Measurements from ENCODE around the gene IGFL4. TPM values are rescaled to one million over a fixed set of nuclear protein-coding genes. Genes with fewer than 3 reads are reported as not detected.
"Not testable (repeated sequence)": the region's sequence is repeated elsewhere in the genome, so short reads cannot be mapped to it uniquely, and the experiment has no call there.

Gene IGFL4
- total RNA-seq = not detected
- total RNA-seq = 0 reads per million in 2 donors

DNA sequence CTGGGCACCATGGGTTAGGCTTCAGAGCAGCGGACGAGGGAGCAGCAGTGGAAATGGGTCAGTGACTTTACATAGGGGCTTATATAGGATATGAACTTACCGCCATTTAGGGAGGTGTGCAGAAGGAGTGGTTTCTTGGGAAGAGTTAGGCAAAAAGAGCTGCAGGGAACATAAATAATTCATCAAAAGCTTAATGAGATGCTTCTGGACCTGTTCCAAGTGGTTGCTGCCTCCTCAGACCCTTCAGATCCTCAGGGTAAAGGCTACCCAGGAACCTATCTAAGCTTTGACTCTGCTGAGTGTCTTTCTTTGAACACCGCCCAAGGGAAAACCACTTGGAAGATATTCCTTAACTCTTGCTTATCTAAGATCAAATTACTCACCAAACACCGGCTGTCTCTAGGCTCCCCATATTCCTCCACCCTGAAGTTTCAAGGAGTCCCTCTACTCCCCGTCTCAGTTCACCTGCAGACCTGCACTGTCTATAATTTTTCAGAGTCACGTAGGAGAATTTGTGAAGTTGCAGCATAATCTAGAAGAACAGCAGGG lies at the start of gene IGFL4:
TSS of gene IGFL4 (minus strand) at position 51 of the 549 bp plus-strand sequence. CDS start at position 11, 40 bp downstream.
- Mint-ChIP-seq H3K4me1 (no peaks in the 10 kb centered on the region), H3K27ac (no peak within 1 kb of the TSS), H3K27me3 (peaks cover 69% of the 10 kb centered on the region), H3K36me3 (ENCODE audit: low read depth) (peaks cover 2% of the 10 kb centered on the region), H3K4me3 (no peak within 1 kb of the TSS)
- no peaks in the 10 kb centered on the region for H3K9me3 ChIP-seq (ENCODE audit: control insufficient read depth, low read length, poor library complexity, severe bottlenecking)
- DNase-seq = no peak
- ATAC-seq = no peak

DNA sequence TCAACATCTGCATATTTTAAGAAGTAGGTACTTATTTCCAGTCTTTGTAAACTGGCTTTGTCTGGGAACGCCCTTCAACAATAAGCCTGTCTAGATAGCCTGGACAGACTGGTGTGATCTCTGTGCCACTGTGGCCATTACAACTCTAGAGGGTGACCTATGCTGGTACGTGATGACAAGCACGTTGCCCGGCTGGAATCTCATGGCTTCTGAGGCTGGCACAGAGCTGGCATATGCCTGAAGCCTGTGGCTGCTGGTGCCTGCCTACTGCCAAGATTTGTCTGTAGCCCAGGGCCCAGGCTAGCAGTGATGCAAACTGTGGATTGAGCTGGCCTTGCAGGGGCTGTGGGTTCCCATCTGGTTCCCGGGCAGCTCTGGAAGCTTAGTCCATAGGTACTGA lies 49.6 kb upstream of the IGFL4 start:
- H3K27ac Mint-ChIP-seq = no peak overlapping the region
- no peak overlapping the region for H3K4me3 Mint-ChIP-seq
- H3K27me3 Mint-ChIP-seq = no peaks in the 10 kb centered on the region
- H3K4me1 Mint-ChIP-seq = no peaks in the 10 kb centered on the region
- H3K36me3 Mint-ChIP-seq (ENCODE audit: low read depth) = no peaks in the 10 kb centered on the region
- H3K9me3 ChIP-seq (ENCODE audit: control insufficient read depth, low read length, poor library complexity, severe bottlenecking) = peaks cover 5% of the 10 kb centered on the region
- DNase-seq = no peak
- ATAC-seq = no peak

- no peaks in the 10 kb centered on the region for H3K4me1 Mint-ChIP-seq
- peaks cover 5% of the 10 kb centered on the region for H3K9me3 ChIP-seq (ENCODE audit: control insufficient read depth, low read length, poor library complexity, severe bottlenecking)
- H3K27me3 Mint-ChIP-seq = peaks cover 6% of the 10 kb centered on the region
- H3K27ac Mint-ChIP-seq = no peak overlapping the region
- H3K36me3 Mint-ChIP-seq (ENCODE audit: low read depth) = no peaks in the 10 kb centered on the region
- H3K4me3 Mint-ChIP-seq = no peak overlapping the region
- no peak for DNase-seq
- ATAC-seq = no peak
These were observed 48.6 kb upstream of the IGFL4 start for GRCh38 chr19:46089432-46089831.

GRCh38 chr19:46088101-46088500 lies 47.3 kb upstream of the IGFL4 start:
- H3K27me3 Mint-ChIP-seq = peaks cover 6% of the 10 kb centered on the region
- no peak overlapping the region for H3K4me3 Mint-ChIP-seq
- no peak for DNase-seq
- no peaks in the 10 kb centered on the region for H3K4me1 Mint-ChIP-seq
- ATAC-seq = no peak
- H3K9me3 ChIP-seq (ENCODE audit: control insufficient read depth, low read length, poor library complexity, severe bottlenecking) = peaks cover 5% of the 10 kb centered on the region
- H3K27ac Mint-ChIP-seq = no peak overlapping the region
- H3K36me3 Mint-ChIP-seq (ENCODE audit: low read depth) = no peaks in the 10 kb centered on the region

DNA sequence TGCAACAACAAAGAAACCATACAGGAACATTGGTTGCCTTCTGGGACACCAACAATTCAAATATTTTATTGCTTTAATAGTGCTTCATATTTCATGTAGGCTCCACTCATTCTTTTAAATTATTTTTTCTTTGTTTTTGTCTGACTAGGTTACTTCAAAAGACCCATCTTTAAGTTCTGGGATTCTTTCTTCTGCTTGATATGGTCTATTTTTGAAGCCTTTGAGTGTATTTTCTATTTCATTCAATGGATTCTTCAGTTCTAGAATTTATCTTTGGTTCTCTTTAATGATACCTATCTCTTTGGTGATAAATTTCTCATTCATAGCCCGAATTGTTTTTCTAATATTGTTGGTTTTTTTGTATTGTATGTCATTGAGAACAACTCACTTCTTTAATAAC lies 45.1 kb upstream of the IGFL4 start:
- H3K9me3 ChIP-seq (ENCODE audit: control insufficient read depth, low read length, poor library complexity, severe bottlenecking) = peaks cover 5% of the 10 kb centered on the region
- Mint-ChIP-seq H3K27ac (no peak overlapping the region), H3K36me3 (ENCODE audit: low read depth) (no peaks in the 10 kb centered on the region), H3K27me3 (peaks cover 21% of the 10 kb centered on the region), H3K4me1 (no peaks in the 10 kb centered on the region), H3K4me3 (no peak overlapping the region)
- ATAC-seq (no peak), DNase-seq (no peak)

DNA sequence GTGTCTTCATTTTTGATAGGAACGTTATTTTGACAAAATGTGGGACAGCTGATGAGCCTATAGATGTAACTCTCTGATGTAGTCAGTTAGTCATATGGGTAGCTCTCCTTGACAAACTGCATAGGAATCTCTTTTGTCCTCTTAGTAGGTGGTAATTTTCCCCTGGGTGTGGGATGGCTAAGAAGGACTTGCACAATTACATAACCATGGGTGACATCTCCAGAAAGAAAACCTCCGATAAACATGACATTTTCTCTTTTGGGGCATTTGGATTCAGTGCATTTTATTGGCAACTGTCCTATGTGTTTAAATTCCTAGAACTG lies 41.9 kb upstream of the IGFL4 start:
- Mint-ChIP-seq H3K4me3 (no peak overlapping the region), H3K4me1 (no peaks in the 10 kb centered on the region), H3K27me3 (peaks cover 43% of the 10 kb centered on the region), H3K27ac (no peak overlapping the region), H3K36me3 (ENCODE audit: low read depth) (no peaks in the 10 kb centered on the region)
- peaks cover 3% of the 10 kb centered on the region for H3K9me3 ChIP-seq (ENCODE audit: control insufficient read depth, low read length, poor library complexity, severe bottlenecking)
- DNase-seq = no peak
- no peak for ATAC-seq

- peaks cover 49% of the 10 kb centered on the region for H3K27me3 Mint-ChIP-seq
- no peaks in the 10 kb centered on the region for H3K36me3 Mint-ChIP-seq (ENCODE audit: low read depth)
- H3K9me3 ChIP-seq (ENCODE audit: control insufficient read depth, low read length, poor library complexity, severe bottlenecking) = peaks cover 3% of the 10 kb centered on the region
- H3K4me1 Mint-ChIP-seq = peaks cover 3% of the 10 kb centered on the region
- no peak overlapping the region for H3K4me3 Mint-ChIP-seq
- no peak overlapping the region for H3K27ac Mint-ChIP-seq
- DNase-seq (no peak), ATAC-seq (peak; percentile 44)
These were observed 41.3 kb upstream of the IGFL4 start for GRCh38 chr19:46081928-46082727.

DNA sequence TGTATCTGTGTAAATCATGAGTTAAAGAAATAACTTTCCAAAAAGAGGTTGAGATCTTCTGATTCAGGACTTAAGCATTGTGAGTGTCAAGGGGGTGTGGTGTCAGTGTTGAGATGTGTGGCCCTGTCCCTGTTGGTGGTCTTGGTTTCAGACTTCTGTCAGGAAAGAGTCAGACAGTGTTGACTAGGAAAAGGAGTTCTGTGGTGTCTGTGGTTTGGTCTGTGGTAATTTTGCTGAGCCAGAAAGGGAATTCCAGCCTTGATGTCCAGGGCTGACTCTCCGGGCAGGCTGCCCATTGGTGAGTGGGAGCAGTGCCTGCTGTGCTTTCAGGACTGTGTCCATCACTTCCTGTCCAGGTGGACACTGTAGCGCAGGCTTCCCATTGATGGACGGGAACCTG lies 39.8 kb upstream of the IGFL4 start:
- H3K9me3 ChIP-seq (ENCODE audit: control insufficient read depth, low read length, poor library complexity, severe bottlenecking) = no peaks in the 10 kb centered on the region
- Mint-ChIP-seq H3K4me3 (no peak overlapping the region), H3K27me3 (peaks cover 65% of the 10 kb centered on the region), H3K36me3 (ENCODE audit: low read depth) (no peaks in the 10 kb centered on the region), H3K27ac (no peak overlapping the region), H3K4me1 (peaks cover 7% of the 10 kb centered on the region)
- ATAC-seq (no peak), DNase-seq (no peak)

DNA sequence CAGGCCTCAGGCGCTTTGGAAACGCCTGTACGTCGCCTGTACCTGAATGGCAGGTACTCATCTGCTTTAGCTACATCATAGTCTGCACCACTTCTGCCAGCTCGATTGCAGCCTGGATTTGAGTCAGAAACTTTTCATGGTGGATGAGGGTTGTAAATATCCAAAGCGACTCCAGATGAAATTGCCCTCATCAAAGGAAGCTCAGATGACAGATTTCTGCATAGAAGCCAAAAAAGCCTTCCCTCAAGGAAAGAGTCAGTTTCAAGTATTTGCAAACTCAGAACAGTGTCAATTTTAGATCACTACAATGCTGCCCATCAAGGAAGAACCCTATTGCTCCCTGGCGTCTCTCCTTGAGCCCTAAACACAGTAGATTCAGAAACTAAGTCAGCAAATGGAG lies 38.8 kb upstream of the IGFL4 start:
- no peak for ATAC-seq
- Mint-ChIP-seq H3K36me3 (ENCODE audit: low read depth) (no peaks in the 10 kb centered on the region), H3K4me1 (peaks cover 7% of the 10 kb centered on the region), H3K4me3 (no peak overlapping the region), H3K27me3 (peaks cover 66% of the 10 kb centered on the region), H3K27ac (no peak overlapping the region)
- no peak for DNase-seq
- no peaks in the 10 kb centered on the region for H3K9me3 ChIP-seq (ENCODE audit: control insufficient read depth, low read length, poor library complexity, severe bottlenecking)

- H3K27ac Mint-ChIP-seq, ATAC-seq: not testable (repeated sequence)
These were observed 38.0 kb upstream of the IGFL4 start for GRCh38 chr19:46078573-46079332.

DNA sequence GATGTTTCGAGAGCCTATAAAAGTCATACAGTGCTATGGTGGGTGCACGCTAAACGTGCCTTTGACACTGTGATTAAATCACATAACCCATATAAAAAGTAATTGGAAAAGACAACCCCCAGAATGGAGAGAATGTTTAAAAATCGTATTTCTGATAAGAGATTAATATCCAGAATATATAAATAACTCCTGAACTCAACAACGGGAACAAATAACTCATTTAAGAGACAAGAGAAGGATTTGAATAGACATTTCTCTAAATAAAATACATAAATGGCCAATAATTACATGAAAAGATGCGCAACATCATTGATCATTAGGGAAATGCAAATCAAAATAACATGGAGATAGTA lies 37.0 kb upstream of the IGFL4 start:
- Mint-ChIP-seq H3K4me3 (peak overlapping the region; percentile 67), H3K27me3 (peaks cover 77% of the 10 kb centered on the region), H3K36me3 (ENCODE audit: low read depth) (no peaks in the 10 kb centered on the region), H3K27ac (peak overlapping the region; percentile 66), H3K4me1 (peaks cover 7% of the 10 kb centered on the region)
- no peak for ATAC-seq
- H3K9me3 ChIP-seq (ENCODE audit: control insufficient read depth, low read length, poor library complexity, severe bottlenecking) = no peaks in the 10 kb centered on the region
- DNase-seq = no peak

More at GRCh38 chr19:46078573-46079332, 38.0 kb upstream of the IGFL4 start:
- H3K4me1 Mint-ChIP-seq; H3K9me3 ChIP-seq (ENCODE audit: control insufficient read depth, low read length, poor library complexity, severe bottlenecking); DNase-seq; H3K36me3 Mint-ChIP-seq (ENCODE audit: low read depth); H3K4me3 Mint-ChIP-seq: not testable (repeated sequence)
- H3K27me3 Mint-ChIP-seq = peaks cover 67% of the 10 kb centered on the region

DNA sequence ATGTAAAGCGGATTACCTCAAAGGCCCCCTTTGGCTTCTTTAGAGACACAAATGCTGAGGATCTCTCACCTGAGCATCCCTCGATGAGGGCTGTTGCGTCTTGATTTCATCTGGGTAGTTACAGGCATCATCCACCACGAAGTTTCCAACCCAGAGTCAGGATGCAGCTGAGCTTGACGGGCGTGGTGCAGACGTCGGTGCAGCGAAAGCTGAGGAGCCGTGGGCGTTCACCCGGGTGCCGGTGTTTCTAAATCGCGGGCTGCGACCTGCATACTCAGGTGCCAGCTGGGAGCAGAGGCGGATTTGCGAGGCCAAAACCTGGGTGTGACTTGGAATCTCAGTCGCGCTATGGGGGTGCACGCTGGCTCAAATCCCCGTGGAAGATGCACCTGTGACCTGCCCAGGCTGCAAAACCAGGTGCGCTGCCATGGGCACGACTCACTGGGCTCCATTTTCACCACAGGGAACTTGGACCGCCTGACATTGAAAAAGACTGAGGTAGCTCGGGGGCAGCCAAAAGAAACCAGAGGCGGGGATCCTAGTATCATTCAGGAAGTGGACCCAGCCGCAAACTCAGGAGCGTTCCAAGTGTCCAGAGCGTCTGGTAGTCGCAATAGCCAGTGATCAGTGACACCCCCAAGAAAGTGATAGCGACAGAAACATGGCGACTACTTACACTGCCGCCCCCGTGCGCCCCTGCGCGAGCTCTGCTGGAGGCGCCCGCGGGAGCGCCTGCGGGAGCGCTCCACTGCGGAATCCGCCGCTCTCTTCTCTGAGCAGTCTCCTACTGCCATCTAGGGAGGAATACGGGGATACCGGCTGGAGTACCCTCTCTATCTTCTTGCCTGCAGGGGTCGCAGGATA lies 36.4 kb upstream of the IGFL4 start:
- peaks cover 78% of the 10 kb centered on the region for H3K27me3 Mint-ChIP-seq
- peak overlapping the region; percentile 67 for H3K4me3 Mint-ChIP-seq
- H3K9me3 ChIP-seq (ENCODE audit: control insufficient read depth, low read length, poor library complexity, severe bottlenecking) = no peaks in the 10 kb centered on the region
- ATAC-seq = peak; percentile 35
- H3K27ac Mint-ChIP-seq = peak overlapping the region; percentile 66
- H3K4me1 Mint-ChIP-seq = peaks cover 7% of the 10 kb centered on the region
- no peak for DNase-seq
- H3K36me3 Mint-ChIP-seq (ENCODE audit: low read depth) = no peaks in the 10 kb centered on the region
